Caco-2 (cell line): ENCODE results near the gene ZNF629. TPM values are rescaled to one million over a fixed set of nuclear protein-coding genes. Genes with fewer than 3 reads are reported as not detected.

ENCODE experiments used
- BruUV-seq: library from RNA; stranded (reverse); fragments of 400-500 nt; replicated peaks from 2 replicates; lab custom pipeline; 2021; lab: Mats Ljungman, UMichigan
- CTCF ChIA-PET: fragments of 300-600 bp; sonication (Branson Sonifier 250); formaldehyde crosslinking; loops from one replicate; lab custom pipeline; 2022; ENCODE audit warnings: antibody characterized with exemption; lab: Charles Lee
- POLR2A ChIA-PET: fragments of 300-600 bp; sonication (Branson Sonifier 250); formaldehyde crosslinking; loops from one replicate; lab custom pipeline; 2022; ENCODE audit warnings: antibody characterized with exemption; lab: Charles Lee
- DNase-seq, 2 experiments: peaks; one replicate each; pipeline versions ENCODE4 v3.0.0 to v3.0.0-alpha.2; 2020 to 2022
- H3K27me3 ChIP-seq: replicated peaks from 2 replicates; pipeline ENCODE4 v1.6.0; 2011; ENCODE audit warnings: low read length; ENCODE audit not compliant: control insufficient read depth, insufficient read depth
- H3K36me3 ChIP-seq: 2 replicates; pipeline ENCODE4 v1.5.1; 2011; ENCODE audit warnings: low read length; ENCODE audit not compliant: control insufficient read depth, insufficient read depth
- H3K4me1 ChIP-seq: fragments of 250-450 bp; sonication (Bioruptor Pico); 2 replicates; pipeline ENCODE4 v1.5.1; 2020; ENCODE audit warnings: mild to moderate bottlenecking
- H3K4me3 ChIP-seq: 2 replicates; pipeline ENCODE4 v1.5.1; 2011; ENCODE audit warnings: low read depth, mild to moderate bottlenecking, control low read depth, low read length
- H3K9me3 ChIP-seq: fragments of 250-450 bp; sonication (Bioruptor Pico); 2 replicates; pipeline ENCODE4 v1.5.1; 2020; ENCODE audit warnings: mild to moderate bottlenecking, moderate library complexity
- H3K27ac Mint-ChIP-seq: one replicate; pipeline ENCODE4 v1.8.0; 2022; ENCODE audit warnings: mixed read lengths; ENCODE audit not compliant: unreplicated experiment
- H3K27me3 Mint-ChIP-seq: one replicate; pipeline ENCODE4 v1.8.0; 2022; ENCODE audit warnings: mixed read lengths; ENCODE audit not compliant: insufficient read depth, unreplicated experiment
- H3K36me3 Mint-ChIP-seq: one replicate; pipeline ENCODE4 v1.8.0; 2022; ENCODE audit warnings: mild to moderate bottlenecking, mixed read lengths; ENCODE audit not compliant: insufficient read depth, unreplicated experiment
- H3K4me1 Mint-ChIP-seq: one replicate; pipeline ENCODE4 v1.8.0; 2022; ENCODE audit warnings: low read depth, mixed read lengths; ENCODE audit not compliant: unreplicated experiment
- H3K4me3 Mint-ChIP-seq: one replicate; pipeline ENCODE4 v1.8.0; 2022; ENCODE audit warnings: mild to moderate bottlenecking, moderate library complexity, mixed read lengths; ENCODE audit not compliant: unreplicated experiment
- H3K9me3 Mint-ChIP-seq: one replicate; pipeline ENCODE4 v1.8.0; 2022; ENCODE audit warnings: mixed read lengths; ENCODE audit not compliant: unreplicated experiment
- intact Hi-C: fragments of 100-400 bp; cut with micrococcal nuclease; formaldehyde crosslinking; loops from one replicate; pipeline ENCODE4 v1.10.0; 2022; ENCODE audit not compliant: unreplicated experiment
- total RNA-seq: library from RNA; stranded (reverse); gene quantifications from 2 replicates; pipeline ENCODE4 v1.2.3, GENCODE V29; 2022
- TF ChIP-seq, protein P1 (sequence below), 2 experiments: fragments of 200-600 bp in 1 of 2; IDR thresholded peaks; 1 replicate in 1 of 2; 2 replicates in 1 of 2; pipeline versions ENCODE4 v1.5.1 to v1.8.0; 2011 to 2022; ENCODE audit warnings: antibody characterized with exemption in 1 of 2, control low read depth in 1 of 2, inconsistent platforms in 1 of 2, low read depth in 1 of 2, low read length in 1 of 2, mild to moderate bottlenecking in 1 of 2, moderate library complexity in 1 of 2; ENCODE audit not compliant: insufficient read depth in 1 of 2, severe bottlenecking in 1 of 2, unreplicated experiment in 1 of 2

Gene ZNF629
- total RNA-seq, 1 experiment from 2014 or later: 20.6 TPM

GRCh38 chr16:30744183-30744582 lies 42.8 kb downstream of the ZNF629 start:
- Histone ChIP-seq H3K4me1 (peaks cover 39% of the 10 kb centered on the region), H3K9me3 (no peaks in the 10 kb centered on the region), H3K36me3 (peaks cover 2% of the 10 kb centered on the region), H3K27me3 (no peaks in the 10 kb centered on the region), H3K4me3 (no peak overlapping the region)
- TF ChIP-seq, protein P1, sequence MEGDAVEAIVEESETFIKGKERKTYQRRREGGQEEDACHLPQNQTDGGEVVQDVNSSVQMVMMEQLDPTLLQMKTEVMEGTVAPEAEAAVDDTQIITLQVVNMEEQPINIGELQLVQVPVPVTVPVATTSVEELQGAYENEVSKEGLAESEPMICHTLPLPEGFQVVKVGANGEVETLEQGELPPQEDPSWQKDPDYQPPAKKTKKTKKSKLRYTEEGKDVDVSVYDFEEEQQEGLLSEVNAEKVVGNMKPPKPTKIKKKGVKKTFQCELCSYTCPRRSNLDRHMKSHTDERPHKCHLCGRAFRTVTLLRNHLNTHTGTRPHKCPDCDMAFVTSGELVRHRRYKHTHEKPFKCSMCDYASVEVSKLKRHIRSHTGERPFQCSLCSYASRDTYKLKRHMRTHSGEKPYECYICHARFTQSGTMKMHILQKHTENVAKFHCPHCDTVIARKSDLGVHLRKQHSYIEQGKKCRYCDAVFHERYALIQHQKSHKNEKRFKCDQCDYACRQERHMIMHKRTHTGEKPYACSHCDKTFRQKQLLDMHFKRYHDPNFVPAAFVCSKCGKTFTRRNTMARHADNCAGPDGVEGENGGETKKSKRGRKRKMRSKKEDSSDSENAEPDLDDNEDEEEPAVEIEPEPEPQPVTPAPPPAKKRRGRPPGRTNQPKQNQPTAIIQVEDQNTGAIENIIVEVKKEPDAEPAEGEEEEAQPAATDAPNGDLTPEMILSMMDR (IDR thresholded peaks at IDR 0.05; ENCODE audit: insufficient read depth in 1 of 2, low read depth in 1 of 2, low read length in 1 of 2, severe bottlenecking in 1 of 2, unreplicated experiment in 1 of 2): no peak
- H3K4me3 Mint-ChIP-seq: no peak overlapping the region
- H3K4me1 Mint-ChIP-seq: peaks cover 45% of the 10 kb centered on the region
- POLR2A ChIA-PET: no interaction called here
- no peak for DNase-seq
- H3K27ac Mint-ChIP-seq: no peak overlapping the region
- CTCF ChIA-PET: no interaction called here
- intact Hi-C loops: loop anchor here (10.0 kb wide), 1 partner anchor 89 kb away; the partner anchor contains the start of genes FBRS and PRR14
- BruUV-seq: no TSS peak
- H3K27me3 Mint-ChIP-seq: no peaks in the 10 kb centered on the region
- no peaks in the 10 kb centered on the region for H3K9me3 Mint-ChIP-seq
- H3K36me3 Mint-ChIP-seq: peaks cover 62% of the 10 kb centered on the region

DNA sequence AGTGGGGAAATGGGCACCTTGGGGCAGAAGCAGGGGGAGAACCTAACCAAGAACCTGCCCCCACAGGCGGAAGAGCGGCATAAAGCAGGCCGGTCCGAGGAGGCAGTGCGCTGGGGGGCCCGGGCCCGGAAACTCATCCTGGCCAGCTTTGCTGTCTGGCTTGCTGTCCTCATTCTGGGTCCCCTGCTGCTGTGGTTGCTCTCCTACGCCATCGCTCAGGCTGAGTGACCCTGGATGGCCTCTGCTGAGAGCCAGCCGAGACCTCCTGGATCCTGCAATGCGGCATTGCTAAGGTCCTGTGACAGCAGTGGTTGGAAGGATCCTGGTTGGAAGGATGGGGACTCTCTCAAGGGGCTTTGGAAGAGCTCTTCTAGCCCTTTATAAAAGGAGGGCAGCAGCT lies 43.3 kb downstream of the ZNF629 start:
- peaks cover 50% of the 10 kb centered on the region for H3K4me1 Mint-ChIP-seq
- TF ChIP-seq, protein P1 (IDR thresholded peaks at IDR 0.05; ENCODE audit: insufficient read depth in 1 of 2, low read depth in 1 of 2, low read length in 1 of 2, severe bottlenecking in 1 of 2, unreplicated experiment in 1 of 2): no peak

GRCh38 chr16:30741461-30741914 lies 45.5 kb downstream of the ZNF629 start:
- Histone ChIP-seq H3K9me3 (no peaks in the 10 kb centered on the region), H3K4me1 (peaks cover 27% of the 10 kb centered on the region), H3K36me3 (peaks cover 4% of the 10 kb centered on the region), H3K4me3 (no peak overlapping the region), H3K27me3 (no peaks in the 10 kb centered on the region)
- Mint-ChIP-seq H3K27me3 (no peaks in the 10 kb centered on the region), H3K27ac (peak overlapping the region; percentile 90), H3K4me1 (peaks cover 38% of the 10 kb centered on the region), H3K4me3 (peak overlapping the region; percentile 59), H3K9me3 (no peaks in the 10 kb centered on the region), H3K36me3 (peaks cover 63% of the 10 kb centered on the region)
- intact Hi-C loops: loop anchor here (2.0 to 10.0 kb wide), 3 partner anchors 43 to 87 kb away; partner anchors contain the start of genes FBRS, PRR14 and SRCAP
- peak; percentile 56 to 63 for DNase-seq
- CTCF ChIA-PET: no interaction called here
- TF ChIP-seq, protein P1 (IDR thresholded peaks at IDR 0.05; ENCODE audit: insufficient read depth in 1 of 2, low read depth in 1 of 2, low read length in 1 of 2, severe bottlenecking in 1 of 2, unreplicated experiment in 1 of 2): no peak
- POLR2A ChIA-PET: interaction anchor here (0.6 kb wide), 1 partner anchor 22 kb away, joined by 3 read pairs; no protein-coding TSS in a partner anchor
- BruUV-seq: no TSS peak

More for the DNA sequence above, 43.3 kb downstream of the ZNF629 start:
- Histone ChIP-seq H3K27me3 (no peaks in the 10 kb centered on the region), H3K36me3 (peaks cover 3% of the 10 kb centered on the region), H3K4me3 (no peak overlapping the region), H3K9me3 (no peaks in the 10 kb centered on the region), H3K4me1 (peaks cover 39% of the 10 kb centered on the region)
- no peak for DNase-seq
- intact Hi-C loops: loop anchor here (10.0 kb wide), 1 partner anchor 89 kb away; the partner anchor contains the start of genes FBRS and PRR14
- peak overlapping the region; percentile 36 for H3K27ac Mint-ChIP-seq
- ChIA-PET POLR2A (no interaction called here), CTCF (no interaction called here)
- no peaks in the 10 kb centered on the region for H3K27me3 Mint-ChIP-seq
- no peak overlapping the region for H3K4me3 Mint-ChIP-seq
- BruUV-seq: no TSS peak
- H3K9me3 Mint-ChIP-seq: no peaks in the 10 kb centered on the region
- peaks cover 57% of the 10 kb centered on the region for H3K36me3 Mint-ChIP-seq
